GM18520 (cell line): ENCODE measurements around the gene KRTAP10-1.

Experiments
- ATAC-seq: cut with Tn5 transposase; IDR thresholded peaks from one replicate; pipeline ENCODE4 v1.9.1; 2021; ENCODE audit not compliant: unreplicated experiment

KRTAP10-1 gene

DNA sequence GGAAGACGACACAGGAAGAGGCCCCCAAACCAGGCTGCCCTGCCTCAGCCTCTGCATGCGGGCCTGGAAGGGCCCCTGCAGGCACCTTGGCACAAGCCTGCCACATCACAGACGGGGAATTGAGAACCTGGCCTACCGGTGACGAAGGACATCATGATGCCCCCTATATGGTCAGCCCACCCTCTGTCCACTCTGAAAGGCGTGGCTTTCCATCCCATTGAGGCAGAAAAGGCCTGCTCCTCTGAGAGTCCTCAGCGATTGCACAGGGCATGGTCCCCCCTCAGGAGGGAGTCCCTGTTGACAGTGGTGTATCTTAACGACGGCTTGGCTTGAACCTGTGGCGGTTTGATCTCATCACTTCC, 11.4 kb downstream of the KRTAP10-1 start:
- no peak for ATAC-seq

DNA sequence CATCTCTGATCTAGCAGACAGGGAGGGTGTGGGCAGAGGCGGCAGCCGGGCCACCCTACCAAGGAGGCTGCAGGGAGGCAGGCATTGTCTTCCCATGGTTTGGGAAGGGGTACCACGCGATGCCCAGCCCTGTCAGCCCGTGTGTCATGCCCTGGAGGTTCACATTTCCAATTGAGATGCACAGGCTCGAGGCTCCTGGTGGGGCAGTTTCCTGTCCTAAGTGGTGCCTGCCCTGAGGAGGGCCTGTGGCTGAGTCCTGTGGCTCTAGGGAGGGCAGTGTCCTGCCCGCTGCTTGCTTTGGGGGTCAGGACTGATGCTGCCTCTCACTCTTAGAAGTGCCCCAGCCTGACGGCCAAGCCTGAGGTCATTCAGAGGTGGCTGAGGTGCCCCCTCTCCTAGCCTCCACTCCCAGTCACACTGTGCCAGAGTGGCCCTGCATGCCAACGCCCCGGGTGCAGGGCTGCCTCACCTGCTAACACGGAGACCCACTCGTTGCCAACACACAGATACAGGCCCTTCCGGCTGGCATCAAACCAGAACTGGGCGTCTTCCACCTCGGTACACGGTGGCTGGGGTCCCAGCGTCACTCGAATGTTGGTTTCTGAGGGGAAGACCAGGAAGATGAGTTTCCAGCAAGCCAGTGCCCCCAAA, 11.9 kb downstream of the KRTAP10-1 start:
- no peak for ATAC-seq

DNA sequence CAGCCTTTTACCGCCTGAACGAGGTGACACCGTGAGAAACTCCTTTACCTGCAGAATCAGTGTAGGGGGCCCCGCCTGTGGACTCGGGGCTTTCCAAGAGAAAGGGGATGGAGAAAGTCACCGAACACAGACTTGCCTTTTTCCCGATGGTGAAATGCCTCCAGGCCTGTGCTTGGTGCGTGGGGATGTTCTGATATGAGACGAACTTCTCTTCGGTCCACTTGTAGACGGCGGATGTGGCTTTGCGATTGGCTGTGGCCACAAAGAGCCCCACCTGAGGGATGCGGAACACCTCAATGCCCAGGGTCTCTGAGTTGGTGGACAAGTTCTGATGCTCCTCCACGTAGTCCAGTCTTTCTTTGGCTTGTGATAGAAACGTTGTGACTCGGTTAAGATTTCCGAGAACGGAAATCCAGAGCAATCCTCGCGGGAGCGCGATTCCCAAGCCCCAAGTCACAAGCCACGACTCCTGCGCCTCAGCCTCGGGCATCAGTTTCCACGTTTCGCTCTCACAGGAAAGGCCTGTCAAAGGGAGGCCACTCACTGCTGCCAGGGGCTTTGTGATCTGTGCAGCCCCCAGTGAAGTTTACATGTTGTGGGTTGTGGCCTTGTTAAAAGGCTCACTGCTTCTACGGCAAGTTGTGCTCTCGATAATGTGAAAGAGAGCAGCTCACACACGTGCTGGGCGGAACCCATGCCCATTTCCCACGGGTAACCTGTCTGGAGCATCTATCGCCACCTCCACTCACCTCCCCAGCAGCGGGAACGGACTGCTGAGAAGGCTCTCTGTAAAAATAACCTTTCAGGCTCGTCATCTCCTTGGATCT, 12.6 kb downstream of the KRTAP10-1 start:
- ATAC-seq: no peak

DNA sequence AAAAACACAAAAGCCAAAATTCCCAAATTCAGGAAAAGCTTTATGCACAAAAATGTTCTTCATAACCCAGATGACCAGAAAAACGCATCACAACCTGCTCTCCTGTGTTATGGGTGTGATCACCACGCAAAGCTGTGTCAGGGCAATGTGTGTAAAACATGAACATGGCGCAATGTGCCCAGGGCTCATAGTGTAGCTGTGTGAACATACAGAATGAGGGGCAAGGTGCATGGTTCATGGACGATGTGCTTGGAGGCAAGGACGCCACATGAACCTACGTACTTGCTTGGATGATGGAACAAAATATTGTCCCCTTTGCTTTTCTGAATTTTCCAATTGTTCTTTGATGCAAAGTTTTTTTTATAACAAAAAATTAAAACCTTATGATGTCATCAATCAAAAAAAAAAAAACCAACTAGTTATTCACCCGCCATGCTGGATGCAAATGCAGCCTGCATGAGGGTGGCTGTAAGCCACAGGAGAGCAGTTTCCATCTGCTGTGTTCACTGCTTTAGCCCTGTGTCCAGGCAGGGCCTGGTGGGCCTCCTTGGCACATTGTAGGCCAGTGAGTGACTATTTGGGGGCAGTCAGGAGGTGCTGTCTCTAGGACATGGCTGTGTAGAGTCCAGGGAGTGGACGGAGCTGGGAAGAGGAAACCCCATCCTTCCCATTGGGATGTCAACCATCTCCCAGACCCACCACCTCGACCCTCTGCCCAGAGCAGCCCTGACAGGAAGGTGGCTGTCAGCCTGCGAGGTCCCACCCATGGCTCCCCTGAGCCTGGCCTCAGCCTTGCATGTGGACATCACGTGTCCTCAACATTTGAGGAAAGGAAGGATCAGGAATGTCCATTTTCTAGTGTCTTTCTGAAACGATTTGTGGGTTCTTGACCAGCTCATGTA, 13.6 kb downstream of the KRTAP10-1 start:
- no peak for ATAC-seq

DNA sequence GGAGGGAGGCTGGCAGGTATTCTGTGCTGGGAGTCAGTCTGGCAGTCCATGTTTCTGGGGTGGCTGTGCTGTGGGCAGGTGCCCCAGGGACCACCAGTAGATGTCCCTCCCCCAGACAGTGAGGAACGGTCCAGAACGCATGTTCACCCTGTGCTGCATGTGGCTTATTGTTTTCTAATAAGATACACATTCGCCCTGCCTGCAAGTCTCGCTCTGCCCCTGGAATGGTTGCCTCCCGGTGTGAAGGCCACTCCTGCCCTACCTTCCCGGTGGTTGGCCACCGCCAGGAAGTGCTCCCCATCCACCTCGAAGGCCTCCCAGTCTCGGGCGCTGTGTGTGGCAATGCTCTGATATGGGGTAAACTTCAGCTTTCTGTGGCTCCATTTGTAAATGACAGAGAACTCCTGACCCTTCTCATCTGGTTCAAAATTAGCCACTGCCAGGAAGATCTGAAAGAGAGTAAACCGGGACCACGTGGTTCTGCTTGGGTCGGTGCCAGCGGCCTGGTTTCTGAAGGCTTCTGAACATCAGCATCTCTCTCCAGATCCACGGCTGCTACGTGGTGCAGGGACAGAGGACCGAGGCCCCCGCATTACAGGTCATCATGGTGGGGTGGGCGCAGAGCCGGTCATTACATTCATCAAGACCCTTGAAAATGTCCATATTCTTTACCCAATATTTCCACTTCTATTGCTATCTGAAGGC, 14.5 kb downstream of the KRTAP10-1 start:
- ATAC-seq: no peak

DNA sequence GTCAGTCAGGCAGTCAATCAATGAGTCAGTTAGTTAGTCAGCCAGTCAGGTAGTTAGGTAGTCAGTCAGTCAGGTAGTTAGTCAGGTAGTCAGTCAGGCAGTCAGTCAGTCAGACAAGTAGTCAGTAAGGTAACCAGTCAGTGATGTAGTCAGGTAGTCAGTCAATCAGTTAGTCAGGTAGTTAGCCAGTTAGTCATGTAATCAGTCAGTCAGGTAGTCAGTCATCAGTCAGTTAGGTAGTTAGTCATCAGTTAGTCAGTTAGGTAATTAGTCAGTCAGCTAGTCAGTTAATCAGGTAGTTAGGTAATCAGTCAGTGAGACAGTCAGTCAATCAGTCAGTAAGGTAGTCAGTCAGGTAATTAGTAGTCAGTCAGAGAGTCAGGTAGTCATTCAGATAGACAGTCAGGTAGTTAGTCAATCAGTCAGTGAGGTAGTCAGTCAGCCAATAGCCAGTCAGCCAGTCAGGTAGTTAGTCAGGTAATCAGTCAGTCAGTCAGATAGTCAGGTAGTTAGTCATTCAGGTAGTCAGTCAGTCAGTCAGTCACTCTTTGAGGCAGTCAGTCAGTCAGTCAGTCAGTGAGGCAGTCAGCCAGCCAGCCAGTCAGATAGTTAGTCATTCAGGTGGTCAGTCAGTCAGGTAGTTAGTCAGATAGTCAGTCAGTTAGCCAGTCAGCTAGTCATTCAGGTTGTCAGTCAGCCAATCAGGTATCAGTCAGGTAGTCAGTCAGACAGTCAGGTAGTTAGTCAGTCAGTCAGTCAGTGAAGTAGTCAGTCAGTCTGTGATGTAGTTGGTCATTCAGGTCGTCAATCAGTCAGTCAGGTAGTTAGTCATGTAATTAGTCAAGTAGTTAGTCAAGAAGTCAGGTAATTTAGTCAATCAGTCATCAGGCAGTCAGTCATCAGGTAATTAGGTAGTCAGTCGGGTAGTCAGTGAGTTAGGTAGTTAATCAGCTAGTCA, 15.3 kb downstream of the KRTAP10-1 start:
- ATAC-seq: no peak

DNA sequence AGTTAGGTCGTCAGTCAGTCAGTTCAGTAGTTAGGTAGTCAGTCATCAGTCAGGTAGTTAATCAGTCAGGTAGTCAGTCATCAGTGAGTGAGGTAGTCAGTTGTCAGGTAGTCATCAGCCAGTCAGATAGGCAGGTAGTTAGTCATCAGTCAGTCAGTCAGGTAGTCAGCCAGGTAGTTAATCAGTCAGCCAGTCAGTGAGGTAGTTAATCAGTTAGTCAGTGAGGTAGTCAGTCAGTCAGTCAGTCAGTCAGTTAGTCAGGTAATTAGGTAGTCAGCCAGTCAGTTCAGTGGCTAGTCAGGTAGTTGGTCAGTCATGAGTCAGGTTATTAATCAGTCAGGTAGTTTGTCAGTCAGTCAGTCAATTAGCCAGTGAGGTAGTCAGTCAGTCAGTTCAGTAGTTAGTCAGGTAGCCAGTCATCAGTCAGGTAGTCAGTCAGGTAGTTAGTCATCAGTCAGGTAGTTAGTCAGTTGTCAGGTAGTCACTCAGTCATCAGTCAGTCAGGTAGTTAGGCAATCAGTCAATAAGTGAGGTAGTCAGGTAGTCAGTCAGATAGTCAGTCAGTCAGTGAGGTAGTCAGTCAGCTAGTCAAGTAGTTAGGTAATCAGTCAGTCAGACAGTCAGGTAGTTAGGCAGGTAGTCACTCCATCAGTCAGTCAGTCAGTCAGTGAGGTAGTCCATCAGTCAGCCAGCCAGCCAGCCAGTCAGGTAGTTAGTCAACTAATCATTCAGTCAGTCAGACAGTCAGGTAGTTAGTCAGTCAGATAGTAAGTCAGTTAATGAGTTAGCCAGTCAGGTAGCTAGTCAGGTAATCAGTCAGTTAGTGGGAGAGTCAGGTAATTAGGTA, 16.2 kb downstream of the KRTAP10-1 start:
- no peak for ATAC-seq

DNA sequence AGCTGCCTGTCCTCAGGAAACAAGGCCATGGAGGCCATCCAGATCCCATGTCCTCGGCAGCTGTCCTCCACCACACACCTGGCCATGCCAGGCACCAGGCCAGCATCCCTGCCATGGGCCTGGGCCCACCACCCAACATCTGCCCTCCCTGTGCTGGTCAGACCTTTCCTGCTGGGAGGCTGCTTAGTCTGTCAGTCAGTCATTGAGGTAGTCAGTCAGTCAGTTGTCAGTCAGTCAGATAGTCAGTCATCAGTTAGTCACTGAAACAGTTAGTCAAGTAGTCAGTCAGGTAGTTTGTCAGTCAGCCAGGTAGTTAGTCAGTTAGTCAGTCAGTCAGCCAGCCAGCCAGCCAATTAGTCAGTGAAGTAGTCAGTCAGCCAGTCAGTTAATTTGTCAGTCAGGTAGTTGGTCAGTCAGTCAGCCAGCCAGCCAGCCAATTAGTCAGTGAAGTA, 17.2 kb downstream of the KRTAP10-1 start:
- no peak for ATAC-seq

DNA sequence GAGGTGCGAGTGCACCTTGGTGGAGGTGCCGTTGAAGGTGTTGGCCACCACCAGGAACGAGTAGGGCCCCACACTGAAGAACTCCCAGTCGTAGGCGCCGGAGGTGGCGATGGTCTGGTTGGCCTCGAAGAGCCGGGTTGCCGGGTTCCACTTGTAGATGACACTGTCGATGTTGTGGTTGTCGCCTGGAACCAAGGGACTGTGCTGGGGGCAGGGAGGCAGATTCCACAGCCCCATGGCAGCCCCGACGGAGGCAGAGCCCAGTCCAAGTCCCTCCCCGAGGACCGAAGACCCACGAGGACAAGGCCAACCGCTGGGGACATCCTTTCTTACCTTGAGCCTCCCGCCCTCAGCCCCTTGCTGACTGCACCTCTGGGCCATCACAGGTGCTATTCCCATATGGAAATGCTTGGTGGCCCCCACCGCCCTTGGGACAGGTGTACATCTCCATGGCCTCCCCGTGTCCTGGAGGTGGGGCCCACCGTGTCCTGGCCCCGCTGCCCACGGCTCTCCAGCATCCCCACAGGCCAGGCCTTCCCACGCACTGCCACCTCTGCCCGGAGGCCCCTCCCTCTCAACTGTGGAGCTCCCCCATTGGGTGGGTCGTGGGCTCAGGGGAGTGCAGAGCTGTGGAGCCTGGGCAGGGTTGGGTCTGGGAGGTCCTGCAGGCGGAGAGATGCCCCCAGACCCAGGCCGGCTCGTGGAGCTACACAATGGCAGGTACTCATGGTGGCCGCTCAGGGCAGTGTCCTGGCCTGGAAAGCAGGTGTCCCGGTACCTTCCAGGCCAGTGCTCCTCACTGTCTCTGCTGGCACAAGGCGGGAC, 17.9 kb downstream of the KRTAP10-1 start:
- no peak for ATAC-seq

DNA sequence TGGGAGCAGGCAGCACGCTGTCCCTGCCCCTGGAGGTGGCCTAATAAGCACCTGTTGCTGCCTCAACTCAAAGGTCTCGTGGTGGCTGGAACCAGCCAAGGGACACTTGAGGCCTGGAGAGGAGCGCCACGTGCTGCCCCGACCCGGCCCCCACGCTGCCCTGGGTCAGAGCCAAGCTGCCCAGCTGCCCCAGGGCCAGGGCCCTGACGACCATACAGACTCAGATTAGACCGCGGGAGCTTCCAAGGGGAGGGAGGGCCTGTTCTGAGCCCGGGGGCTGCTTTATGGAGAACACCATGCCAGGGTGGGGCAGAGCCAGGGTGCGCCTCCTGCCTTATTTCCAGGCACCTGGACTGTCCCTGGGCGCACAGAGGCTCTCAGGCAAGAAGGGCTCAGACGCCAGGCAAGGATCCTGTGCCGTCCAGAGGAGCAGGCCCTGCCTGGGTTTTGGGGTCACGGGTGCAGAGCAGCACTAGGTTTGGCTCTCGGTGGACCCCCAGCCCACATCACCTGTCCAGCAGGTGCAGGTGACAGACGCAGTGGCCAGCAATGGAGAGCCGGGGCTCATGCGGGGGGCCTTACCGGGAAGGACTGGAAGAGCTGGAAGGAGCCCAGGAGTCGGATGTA, 18.6 kb downstream of the KRTAP10-1 start:
- no peak for ATAC-seq

DNA sequence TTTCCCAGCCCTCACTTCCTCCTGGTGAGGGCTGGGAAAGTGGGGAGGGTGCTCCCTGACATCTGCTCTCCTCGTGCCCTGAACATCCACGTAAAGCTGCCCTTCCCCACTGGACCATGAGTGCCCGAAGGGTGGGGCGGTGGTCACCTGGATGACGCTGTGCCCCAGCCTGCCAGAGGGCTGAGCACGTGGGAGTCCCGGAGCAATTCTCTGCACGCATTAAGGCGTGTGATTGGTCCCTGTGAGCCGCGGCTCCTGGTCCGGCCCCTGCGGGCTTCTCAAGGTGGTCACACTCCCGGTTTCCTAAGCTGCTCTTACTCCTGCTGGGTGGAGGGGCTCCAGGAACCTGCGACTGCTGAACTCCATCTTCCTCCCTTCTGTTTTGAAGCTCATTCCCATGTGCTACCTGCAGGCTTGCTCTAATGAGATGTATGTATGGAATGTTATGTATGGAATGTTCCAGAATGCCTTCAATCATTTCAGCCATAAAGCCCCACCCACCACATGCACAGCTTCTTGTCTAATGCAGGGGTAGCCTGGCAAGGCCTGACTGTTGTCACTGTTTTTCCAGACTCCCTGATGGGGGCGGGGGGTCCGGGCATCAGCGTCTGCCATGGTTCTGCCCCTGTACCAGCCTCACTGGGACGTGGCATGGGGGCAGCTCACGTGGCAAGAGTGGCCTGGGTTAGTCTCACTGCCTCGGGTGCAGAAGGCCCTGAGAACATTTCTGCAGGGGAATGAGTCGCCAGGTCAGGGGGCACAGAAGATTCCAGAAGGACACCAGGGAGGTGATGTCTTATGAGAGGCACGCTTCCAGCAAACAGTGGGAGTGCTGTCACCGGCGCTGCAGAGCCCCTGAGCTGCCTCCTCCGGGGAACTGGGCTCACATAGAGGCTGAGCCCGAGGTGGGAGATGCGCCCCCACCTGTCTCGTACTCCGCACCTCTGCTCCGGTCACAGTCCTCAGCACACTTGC, 19.4 kb downstream of the KRTAP10-1 start:
- ATAC-seq: no peak

DNA sequence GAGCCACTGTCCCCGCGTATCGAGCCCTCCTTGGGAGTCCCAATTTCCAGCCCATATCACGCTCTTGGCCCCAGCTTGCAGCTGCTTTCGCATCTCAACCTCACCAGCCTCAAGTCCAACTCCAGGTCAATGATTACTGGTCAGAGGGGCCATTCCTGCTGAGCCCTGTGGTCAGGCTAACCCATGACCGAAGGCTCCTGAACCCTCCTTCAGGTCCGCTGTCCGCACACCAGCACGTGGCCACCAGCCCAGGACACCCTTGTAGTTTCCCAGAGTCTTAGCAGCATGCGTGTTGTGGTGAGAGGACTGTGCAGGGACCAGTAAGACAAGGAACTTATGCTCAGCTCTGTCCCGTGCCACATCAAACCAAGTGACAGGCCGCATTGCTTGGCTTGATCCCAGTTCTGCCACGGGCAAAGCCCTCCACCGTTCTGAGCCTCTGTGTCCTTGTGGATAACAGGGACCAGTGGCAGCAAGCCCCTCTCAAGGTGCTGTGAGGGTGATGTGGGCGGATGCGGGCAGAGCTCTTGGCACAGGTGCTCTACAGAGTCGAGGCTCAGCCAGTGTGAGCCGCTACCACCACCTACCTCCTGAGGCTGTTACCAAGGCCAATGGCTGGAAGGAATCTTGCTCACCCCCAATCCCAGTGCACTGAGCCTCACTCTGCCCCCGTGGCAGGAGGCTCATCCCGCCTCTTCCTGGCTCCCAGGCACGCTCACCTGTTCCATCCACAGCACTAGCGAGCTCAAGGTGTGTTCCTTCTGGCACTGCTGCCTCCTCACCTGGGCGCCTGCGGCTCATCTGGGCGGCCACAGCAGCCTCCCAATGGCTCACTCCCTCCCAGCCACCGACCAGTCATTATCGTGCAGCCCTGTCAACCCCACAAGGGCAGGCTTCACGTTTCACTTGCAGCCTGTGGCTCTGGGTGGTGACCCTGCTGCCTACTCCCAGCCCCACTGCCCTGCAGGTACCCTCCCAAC, 20.4 kb downstream of the KRTAP10-1 start:
- no peak for ATAC-seq

DNA sequence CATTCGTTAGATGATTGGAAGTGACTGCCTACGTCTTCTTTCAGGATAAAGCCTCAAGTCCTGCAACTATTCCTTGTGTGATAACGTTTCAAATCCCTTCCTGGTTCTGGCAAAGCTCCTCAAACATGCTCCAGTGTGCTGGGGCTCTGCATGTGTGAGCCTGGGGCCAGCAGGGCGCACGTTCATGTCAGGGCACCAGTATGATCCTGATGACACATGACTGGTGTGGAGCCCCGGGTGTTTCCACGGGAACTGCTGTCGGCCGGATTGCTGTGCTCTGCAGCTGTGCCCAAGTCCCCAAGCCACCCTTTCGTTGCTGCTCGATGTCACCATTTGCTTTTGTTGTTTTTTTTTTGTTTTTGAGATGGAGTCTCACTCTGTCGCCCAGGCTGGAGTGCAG, 21.3 kb downstream of the KRTAP10-1 start:
- no peak for ATAC-seq

DNA sequence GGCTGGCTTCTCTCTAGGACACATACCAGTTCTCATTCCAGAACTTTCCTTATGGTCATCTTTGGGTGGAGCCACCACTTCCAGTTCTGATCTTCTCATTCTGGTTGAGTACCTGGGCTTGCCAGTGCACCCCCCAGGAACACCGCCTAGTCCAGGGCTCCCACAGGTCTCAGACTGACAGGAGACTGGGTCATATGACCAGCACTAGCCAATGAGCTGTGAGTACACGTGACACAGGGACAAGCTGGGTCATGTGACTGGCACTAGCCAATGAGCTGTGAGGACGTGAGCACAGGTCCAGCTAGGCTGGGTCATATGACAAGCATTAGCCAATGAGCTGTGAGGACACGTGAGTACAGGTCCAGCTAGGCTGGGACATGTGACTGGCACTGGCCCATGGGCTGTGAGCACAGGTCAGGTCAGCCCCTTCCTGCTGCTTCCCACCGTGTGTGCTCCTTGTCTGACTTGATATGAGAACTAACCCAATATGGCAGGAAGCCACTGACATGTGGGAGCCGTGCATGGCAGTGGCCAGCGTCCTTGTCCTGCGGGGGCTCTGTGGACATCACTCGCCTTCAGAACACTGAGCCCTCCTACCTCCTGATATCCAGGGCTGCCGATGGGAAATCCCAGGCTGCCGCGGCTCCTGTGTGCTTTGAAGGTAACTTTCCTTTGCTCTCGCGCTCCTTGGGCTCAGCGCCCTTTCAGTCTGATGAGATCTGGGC, 22.7 kb downstream of the KRTAP10-1 start:
- no peak for ATAC-seq

DNA sequence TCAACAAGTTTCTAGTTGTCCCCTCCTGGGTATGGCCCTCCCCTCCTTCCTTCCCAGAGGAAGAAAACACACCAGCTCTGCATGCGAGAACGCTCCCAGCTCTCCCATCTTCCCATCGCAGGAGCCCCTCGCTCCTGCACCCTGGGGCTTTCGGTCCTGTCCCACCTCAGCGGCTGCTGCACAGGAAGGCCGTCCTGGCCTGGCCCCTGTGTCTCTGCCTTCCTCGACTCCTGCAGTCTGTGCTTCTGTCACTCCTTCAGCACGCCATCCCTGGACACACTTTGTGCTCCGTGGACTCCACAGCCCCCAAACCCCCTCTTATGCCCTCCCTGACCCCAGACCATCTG, 23.2 kb downstream of the KRTAP10-1 start:
- no peak for ATAC-seq
